Panc1 (cell line): ENCODE data around the gene TMUB1.

Source experiments
- CTCF ChIP-seq: fragments of 450-650 bp; IDR thresholded peaks from 2 replicates; pipeline ENCODE4 v1.5.1; 2017; ENCODE audit warnings: mild to moderate bottlenecking
- POLR2AphosphoS5 ChIP-seq: IDR thresholded peaks from 2 replicates; pipeline ENCODE4 v1.6.1; 2012; ENCODE audit warnings: mild to moderate bottlenecking, low read depth, low read length, moderate library complexity

GRCh38 chr7:151060113-151060415 lies 23.2 kb downstream of the TMUB1 start:
- TF ChIP-seq POLR2AphosphoS5 = no peak
- TF ChIP-seq CTCF = no peak
